K562 (cell line): ENCODE data around the gene UBE2O. TPM values are rescaled to one million over a fixed set of nuclear protein-coding genes. Genes with fewer than 3 reads are reported as not detected.

Experiments
- ARID1B ChIP-seq: fragments of 450-650 bp; IDR thresholded peaks from 2 replicates; pipeline ENCODE4 v1.6.1; 2016; ENCODE audit warnings: antibody characterized with exemption, mild to moderate bottlenecking, inconsistent platforms
- ATF1 ChIP-seq, 2 experiments: fragments of 450-650 bp in 1 of 2; IDR thresholded peaks; 2 replicates each; pipeline ENCODE4 v1.6.1; 2016; ENCODE audit warnings: missing compliant biosample characterization in 1 of 2, missing genetic modification characterization in 1 of 2
- ATF7 ChIP-seq: fragments of 450-650 bp; IDR thresholded peaks from 2 replicates; pipeline ENCODE4 v1.7.1; 2014; ENCODE audit warnings: mild to moderate bottlenecking, moderate library complexity
- BCL6 ChIP-seq: fragments of 250-450 bp; sonication (Bioruptor Pico); IDR thresholded peaks from 2 replicates; pipeline ENCODE4 v1.4.0; 2020
- CTBP1 ChIP-seq: fragments of 450-650 bp; IDR thresholded peaks from 2 replicates; pipeline ENCODE4 v1.6.1; 2016; ENCODE audit warnings: borderline replicate concordance
- CXXC5 ChIP-seq: fragments of 250-450 bp; sonication (Bioruptor Pico); IDR thresholded peaks from 2 replicates; pipeline ENCODE4 v1.8.0; 2022; ENCODE audit warnings: inconsistent platforms, mild to moderate bottlenecking, moderate library complexity
- E2F3 ChIP-seq: fragments of 250-450 bp; sonication (Bioruptor Pico); IDR thresholded peaks from 2 replicates; pipeline ENCODE4 v1.4.0; 2020; ENCODE audit warnings: mild to moderate bottlenecking
- EGR1 ChIP-seq: fragments of 450-650 bp; conservative IDR thresholded peaks from 2 replicates; pipeline ENCODE4 v1.6.1; 2017; ENCODE audit warnings: mild to moderate bottlenecking
- ETV1 ChIP-seq: fragments of 450-650 bp; conservative IDR thresholded peaks from 2 replicates; pipeline ENCODE4 v1.6.1; 2016; ENCODE audit warnings: missing genetic modification characterization, control low read depth, low read depth, missing compliant biosample characterization
- NCOA1 ChIP-seq: fragments of 450-650 bp; IDR thresholded peaks from 2 replicates; pipeline ENCODE4 v1.6.1; 2016; ENCODE audit warnings: low read depth
- NEUROD1 ChIP-seq: fragments of 150-350 bp; IDR thresholded peaks from 2 replicates; pipeline ENCODE4 v1.6.1; 2014; ENCODE audit warnings: borderline replicate concordance, low read length, low read depth; ENCODE audit not compliant: partially characterized antibody
- NRF1 ChIP-seq, 2 experiments: fragments of 450-650 bp; IDR thresholded peaks in 1 of 2; conservative IDR thresholded peaks in 1 of 2; 2 replicates each; pipeline ENCODE4 v1.6.1; 2014; ENCODE audit warnings: mild to moderate bottlenecking in 2 of 2
- POLR2H ChIP-seq: IDR thresholded peaks from 2 replicates; pipeline ENCODE4 v1.6.1; 2016; ENCODE audit warnings: missing genetic modification characterization, low read depth, mild to moderate bottlenecking, control low read depth, missing compliant biosample characterization, moderate library complexity
- RBM34 ChIP-seq: fragments of 200-400 bp; formaldehyde crosslinking; IDR thresholded peaks from 2 replicates; pipeline ENCODE4 v1.6.1; 2018; ENCODE audit warnings: low read length, borderline replicate concordance; ENCODE audit not compliant: insufficient read depth
- SREBF1 ChIP-seq: fragments of 150-350 bp; IDR thresholded peaks from 2 replicates; pipeline ENCODE4 v1.6.1; 2014; ENCODE audit warnings: antibody characterized with exemption, low read depth, low read length, borderline replicate concordance
- TAL1 ChIP-seq: fragments of 450-650 bp; IDR thresholded peaks from 2 replicates; pipeline ENCODE4 v1.6.1; 2016; ENCODE audit warnings: mild to moderate bottlenecking
- ZNF165 ChIP-seq: fragments of 250-450 bp; sonication (Bioruptor Pico); IDR thresholded peaks from 2 replicates; pipeline ENCODE4 v1.4.0; 2020; ENCODE audit warnings: borderline replicate concordance
- ZNF586 ChIP-seq: fragments of 450-650 bp; formaldehyde crosslinking; conservative IDR thresholded peaks from 2 replicates; pipeline ENCODE4 v1.4.0; 2020; ENCODE audit warnings: mild to moderate bottlenecking, moderate library complexity
- polyA plus RNA-seq, 8 experiments: library from polyadenylated mRNA; depleted of rRNA in 4 of 8; stranded (reverse) in 5 of 8; unstranded in 3 of 8; fragments of >200 nt; fragmentation: Nextera tagmentation in 2 of 8; fragmentation: Illumina TruSeq in 1 of 8; extraction: Ambion mirVana in 2 of 8; extraction: Trizol in 1 of 8; gene quantifications; 2 replicates each; pipeline versions ENCODE4 v1.2.1 to v1.2.3, GENCODE V29; 2011 to 2014; ENCODE audit warnings: inconsistent platforms in 1 of 8, missing spikeins in 1 of 8
- total RNA-seq, 7 experiments: library from RNA; depleted of rRNA in 6 of 7; stranded (reverse); fragments of >200 nt in 6 of 7; fragmentation: Illumina TruSeq in 2 of 7; extraction: Trizol in 2 of 7; gene quantifications; 2 replicates each; pipeline versions ENCODE4 v1.2.1 to v1.2.3, GENCODE V29; 2011 to 2021; ENCODE audit warnings: low replicate concordance in 1 of 7
- TF ChIP-seq, protein P1 (sequence below): fragments of 250-450 bp; sonication (Bioruptor Pico); IDR thresholded peaks from 2 replicates; pipeline ENCODE4 v1.4.0; 2020
- TF ChIP-seq, protein P2 (sequence below): sonication (generic); formaldehyde crosslinking; IDR thresholded peaks from 2 replicates; pipeline ENCODE4 v1.8.1; 2023; ENCODE audit warnings: mild to moderate bottlenecking, missing genetic modification reagents
- TF ChIP-seq, protein P3 (sequence below), 2 experiments: fragments of 450-650 bp in 1 of 2; sonication (generic) in 1 of 2; formaldehyde crosslinking in 1 of 2; IDR thresholded peaks in 1 of 2; conservative IDR thresholded peaks in 1 of 2; 2 replicates each; pipeline versions ENCODE4 v1.6.1 to v1.8.1; 2016 to 2023; ENCODE audit warnings: mild to moderate bottlenecking in 2 of 2, moderate library complexity in 2 of 2, inconsistent platforms in 1 of 2, missing genetic modification reagents in 1 of 2

Gene UBE2O
- total and polyA plus RNA-seq, 9 of the 15 experiments (the other 6 are each of a cell fraction or from before 2014, with no cell fraction given): 1.6 to 39.7 (median 13.3) TPM

DNA sequence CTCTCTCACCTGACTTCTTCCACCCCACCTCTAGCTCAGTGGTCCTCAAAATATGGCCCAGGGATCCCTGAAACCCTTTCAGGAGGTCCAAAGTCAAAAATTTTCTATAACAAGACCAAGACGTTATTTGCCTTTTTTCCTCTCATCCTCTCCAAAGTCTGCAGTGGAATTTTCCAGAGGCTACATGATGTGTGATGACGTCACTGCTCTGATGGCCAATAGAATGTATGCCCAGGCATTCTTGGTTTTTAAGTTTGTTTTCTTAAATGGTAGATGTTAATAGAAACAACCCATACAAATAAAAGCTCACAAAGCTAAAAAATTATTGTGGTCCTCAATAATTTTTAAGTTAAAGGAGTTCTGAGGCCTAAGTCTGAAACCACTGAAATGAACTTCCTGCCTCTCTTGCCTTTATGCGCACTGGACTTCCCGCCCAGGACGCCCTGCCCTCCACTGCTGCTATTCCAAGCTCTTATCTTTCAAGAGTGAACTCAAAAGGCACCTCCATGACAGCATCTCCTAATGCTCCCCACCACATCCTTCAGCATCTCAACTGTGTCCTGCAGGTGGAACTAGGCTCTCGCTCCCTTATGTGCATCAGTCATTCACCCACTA, 13.5 kb downstream of the UBE2O start (continued):
- TF ChIP-seq, protein P1, sequence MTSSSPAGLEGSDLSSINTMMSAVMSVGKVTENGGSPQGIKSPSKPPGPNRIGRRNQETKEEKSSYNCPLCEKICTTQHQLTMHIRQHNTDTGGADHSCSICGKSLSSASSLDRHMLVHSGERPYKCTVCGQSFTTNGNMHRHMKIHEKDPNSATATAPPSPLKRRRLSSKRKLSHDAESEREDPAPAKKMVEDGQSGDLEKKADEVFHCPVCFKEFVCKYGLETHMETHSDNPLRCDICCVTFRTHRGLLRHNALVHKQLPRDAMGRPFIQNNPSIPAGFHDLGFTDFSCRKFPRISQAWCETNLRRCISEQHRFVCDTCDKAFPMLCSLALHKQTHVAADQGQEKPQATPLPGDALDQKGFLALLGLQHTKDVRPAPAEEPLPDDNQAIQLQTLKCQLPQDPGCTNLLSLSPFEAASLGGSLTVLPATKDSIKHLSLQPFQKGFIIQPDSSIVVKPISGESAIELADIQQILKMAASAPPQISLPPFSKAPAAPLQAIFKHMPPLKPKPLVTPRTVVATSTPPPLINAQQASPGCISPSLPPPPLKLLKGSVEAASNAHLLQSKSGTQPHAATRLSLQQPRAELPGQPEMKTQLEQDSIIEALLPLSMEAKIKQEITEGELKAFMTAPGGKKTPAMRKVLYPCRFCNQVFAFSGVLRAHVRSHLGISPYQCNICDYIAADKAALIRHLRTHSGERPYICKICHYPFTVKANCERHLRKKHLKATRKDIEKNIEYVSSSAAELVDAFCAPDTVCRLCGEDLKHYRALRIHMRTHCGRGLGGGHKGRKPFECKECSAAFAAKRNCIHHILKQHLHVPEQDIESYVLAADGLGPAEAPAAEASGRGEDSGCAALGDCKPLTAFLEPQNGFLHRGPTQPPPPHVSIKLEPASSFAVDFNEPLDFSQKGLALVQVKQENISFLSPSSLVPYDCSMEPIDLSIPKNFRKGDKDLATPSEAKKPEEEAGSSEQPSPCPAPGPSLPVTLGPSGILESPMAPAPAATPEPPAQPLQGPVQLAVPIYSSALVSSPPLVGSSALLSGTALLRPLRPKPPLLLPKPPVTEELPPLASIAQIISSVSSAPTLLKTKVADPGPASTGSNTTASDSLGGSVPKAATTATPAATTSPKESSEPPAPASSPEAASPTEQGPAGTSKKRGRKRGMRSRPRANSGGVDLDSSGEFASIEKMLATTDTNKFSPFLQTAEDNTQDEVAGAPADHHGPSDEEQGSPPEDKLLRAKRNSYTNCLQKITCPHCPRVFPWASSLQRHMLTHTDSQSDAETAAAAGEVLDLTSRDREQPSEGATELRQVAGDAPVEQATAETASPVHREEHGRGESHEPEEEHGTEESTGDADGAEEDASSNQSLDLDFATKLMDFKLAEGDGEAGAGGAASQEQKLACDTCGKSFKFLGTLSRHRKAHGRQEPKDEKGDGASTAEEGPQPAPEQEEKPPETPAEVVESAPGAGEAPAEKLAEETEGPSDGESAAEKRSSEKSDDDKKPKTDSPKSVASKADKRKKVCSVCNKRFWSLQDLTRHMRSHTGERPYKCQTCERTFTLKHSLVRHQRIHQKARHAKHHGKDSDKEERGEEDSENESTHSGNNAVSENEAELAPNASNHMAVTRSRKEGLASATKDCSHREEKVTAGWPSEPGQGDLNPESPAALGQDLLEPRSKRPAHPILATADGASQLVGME (CRISPR knock-in tag): no peak
- TF ChIP-seq CTBP1: peak; percentile 13; the same call in 1 of the 2 replicates
- TF ChIP-seq TAL1: no peak
- no peak for TF ChIP-seq RBM34
- no peak for TF ChIP-seq BCL6 (CRISPR knock-in tag)
- no peak for TF ChIP-seq EGR1
- no peak for TF ChIP-seq SREBF1
- 0 out of 2 replicates have a peak, but pooled peaks have one; percentile 21 for TF ChIP-seq ETV1 (tag)
- TF ChIP-seq ARID1B: no peak
- TF ChIP-seq NCOA1: no peak
- TF ChIP-seq, protein P2, sequence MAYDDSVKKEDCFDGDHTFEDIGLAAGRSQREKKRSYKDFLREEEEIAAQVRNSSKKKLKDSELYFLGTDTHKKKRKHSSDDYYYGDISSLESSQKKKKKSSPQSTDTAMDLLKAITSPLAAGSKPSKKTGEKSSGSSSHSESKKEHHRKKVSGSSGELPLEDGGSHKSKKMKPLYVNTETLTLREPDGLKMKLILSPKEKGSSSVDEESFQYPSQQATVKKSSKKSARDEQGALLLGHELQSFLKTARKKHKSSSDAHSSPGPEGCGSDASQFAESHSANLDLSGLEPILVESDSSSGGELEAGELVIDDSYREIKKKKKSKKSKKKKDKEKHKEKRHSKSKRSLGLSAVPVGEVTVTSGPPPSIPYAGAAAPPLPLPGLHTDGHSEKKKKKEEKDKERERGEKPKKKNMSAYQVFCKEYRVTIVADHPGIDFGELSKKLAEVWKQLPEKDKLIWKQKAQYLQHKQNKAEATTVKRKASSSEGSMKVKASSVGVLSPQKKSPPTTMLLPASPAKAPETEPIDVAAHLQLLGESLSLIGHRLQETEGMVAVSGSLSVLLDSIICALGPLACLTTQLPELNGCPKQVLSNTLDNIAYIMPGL (CRISPR knock-in tag): no peak
- TF ChIP-seq ZNF165 (CRISPR knock-in tag): no peak
- no peak for TF ChIP-seq POLR2H
- TF ChIP-seq NEUROD1: no peak
- TF ChIP-seq CXXC5: peak; percentile 27; the same call in 1 of the 2 replicates
- no peak for TF ChIP-seq ZNF586 (CRISPR knock-in tag)
- peak; percentile 69 for TF ChIP-seq ATF7
- peak; percentile 57 to 59 for TF ChIP-seq NRF1 (conservative IDR thresholded peaks at IDR 0.05 in 1 of 2, IDR thresholded peaks at IDR 0.05 in 1 of 2)
- no peak for TF ChIP-seq ATF1 (CRISPR knock-in tag; IDR thresholded peaks at IDR 0.05)
- TF ChIP-seq ATF1 (tag; IDR thresholded peaks at IDR 0.05): peak; percentile 87
- TF ChIP-seq, protein P3, sequence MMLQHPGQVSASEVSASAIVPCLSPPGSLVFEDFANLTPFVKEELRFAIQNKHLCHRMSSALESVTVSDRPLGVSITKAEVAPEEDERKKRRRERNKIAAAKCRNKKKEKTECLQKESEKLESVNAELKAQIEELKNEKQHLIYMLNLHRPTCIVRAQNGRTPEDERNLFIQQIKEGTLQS (IDR thresholded peaks at IDR 0.05): peak; percentile 82
- TF ChIP-seq, protein P3 (CRISPR knock-in tag; conservative IDR thresholded peaks at IDR 0.05): no peak
- TF ChIP-seq E2F3: no peak
